Endothelial cell of umbilical vein (primary cell): ENCODE results near the gene ZMIZ1. TPM values are rescaled to one million over a fixed set of nuclear protein-coding genes. Genes with fewer than 3 reads are reported as not detected.

Experiments
- BruUV-seq: library from RNA; stranded (reverse); fragments of 400-500 nt; replicated peaks from 2 replicates; lab custom pipeline; 2021; lab: Mats Ljungman, UMichigan
- CTCF ChIA-PET: fragments of 300-600, 350-600 bp; sonication (Branson Sonifier 250); formaldehyde crosslinking; loops from one replicate; lab custom pipeline; 2021; ENCODE audit warnings: antibody characterized with exemption, inconsistent platforms; lab: Charles Lee
- POLR2A ChIA-PET: fragments of 300-600, 350-600 bp; sonication (Branson Sonifier 250); formaldehyde crosslinking; loops from one replicate; lab custom pipeline; 2021; ENCODE audit warnings: antibody characterized with exemption, inconsistent platforms; lab: Charles Lee
- DNase-seq: peaks from one replicate; pipeline ENCODE4 v3.0.0-alpha.2; 2011; ENCODE audit warnings: low read depth, low spot score
- FAIRE-seq: peaks from 2 replicates; lab custom pipeline; 2011; peaks lifted over from hg19 to GRCh38; lab: Jason Lieb, UNC
- H2AFZ ChIP-seq: 2 replicates; pipeline ENCODE4 v1.6.0; 2012; ENCODE audit warnings: low read depth, low read length, control low read depth, inconsistent platforms
- H3K27ac ChIP-seq: 2 replicates; pipeline ENCODE4 v1.5.1; 2011; ENCODE audit warnings: low read depth, mild to moderate bottlenecking, control low read depth, low read length, moderate library complexity; ENCODE audit not compliant: insufficient read depth
- H3K27me3 ChIP-seq, 2 experiments: 2 replicates each; pipeline versions ENCODE4 v1.6.0 to v1.6.1; 2011; ENCODE audit warnings: low read length in 2 of 2, mixed read lengths in 1 of 2; ENCODE audit not compliant: control insufficient read depth in 2 of 2, insufficient read depth in 2 of 2
- H3K36me3 ChIP-seq, 2 experiments: 2 replicates in 1 of 2; 3 replicates in 1 of 2; pipeline ENCODE4 v1.5.1; 2011; ENCODE audit warnings: low read length in 2 of 2, mild to moderate bottlenecking in 1 of 2, moderate library complexity in 1 of 2; ENCODE audit not compliant: control insufficient read depth in 2 of 2, insufficient read depth in 2 of 2; ENCODE audit errors: extremely low read depth in 1 of 2
- H3K4me1 ChIP-seq: 3 replicates; pipeline ENCODE4 v1.5.1; 2011; ENCODE audit warnings: mild to moderate bottlenecking, low read length; ENCODE audit not compliant: control insufficient read depth, insufficient read depth; ENCODE audit errors: extremely low read depth
- H3K4me2 ChIP-seq: 2 replicates; pipeline ENCODE4 v1.6.1; 2011; ENCODE audit warnings: low read length, control low read depth, mixed read lengths; ENCODE audit not compliant: insufficient read depth
- H3K4me3 ChIP-seq, 3 experiments: fragments of 200-600 bp in 1 of 3; sonication (generic), shearing (Covaris generic) in 1 of 3; replicated peaks in 1 of 3; 2 replicates each; pipeline ENCODE4 v1.5.1; 2011 to 2016; ENCODE audit warnings: control low read depth in 3 of 3, low read length in 3 of 3, mild to moderate bottlenecking in 2 of 3, inconsistent platforms in 1 of 3, low read depth in 1 of 3, moderate library complexity in 1 of 3; ENCODE audit not compliant: insufficient read depth in 1 of 3
- H3K79me2 ChIP-seq: 2 replicates; pipeline ENCODE4 v1.6.0; 2012; ENCODE audit warnings: low read length, inconsistent platforms; ENCODE audit not compliant: control insufficient read depth, insufficient read depth
- H3K9ac ChIP-seq: replicated peaks from 2 replicates; pipeline ENCODE3; 2011; ENCODE audit warnings: low read length, control low read depth; ENCODE audit not compliant: insufficient read depth; ENCODE audit errors: extremely low read depth
- H3K9me1 ChIP-seq: replicated peaks from 3 replicates; pipeline ENCODE4 v1.6.0; 2011; ENCODE audit warnings: mild to moderate bottlenecking, low read length; ENCODE audit not compliant: control insufficient read depth, insufficient read depth; ENCODE audit errors: extremely low read depth
- H3K9me3 ChIP-seq: replicated peaks from 2 replicates; pipeline ENCODE4 v1.5.1; 2012; ENCODE audit warnings: low read length, inconsistent platforms; ENCODE audit not compliant: control insufficient read depth, insufficient read depth
- H4K20me1 ChIP-seq: replicated peaks from 2 replicates; pipeline ENCODE3; 2011; ENCODE audit warnings: mild to moderate bottlenecking, low read length; ENCODE audit not compliant: control insufficient read depth, insufficient read depth; ENCODE audit errors: extremely low read depth
- EZH2 ChIP-seq: IDR thresholded peaks from 2 replicates; pipeline ENCODE4 v1.6.1; 2012; ENCODE audit warnings: borderline replicate concordance, low read depth, mild to moderate bottlenecking, moderate library complexity, low read length, inconsistent platforms; ENCODE audit not compliant: severe bottlenecking
- FOS ChIP-seq: IDR thresholded peaks from 2 replicates; pipeline ENCODE4 v1.6.1; 2011; ENCODE audit warnings: mild to moderate bottlenecking, low read length, moderate library complexity, borderline replicate concordance; ENCODE audit not compliant: insufficient read depth
- GATA2 ChIP-seq: IDR thresholded peaks from 2 replicates; pipeline ENCODE4 v1.7.0; 2011; ENCODE audit warnings: low read depth, mild to moderate bottlenecking, moderate library complexity, mixed read lengths, low read length; ENCODE audit not compliant: insufficient read length, insufficient read depth
- JUN ChIP-seq: IDR thresholded peaks from 2 replicates; pipeline ENCODE4 v1.6.1; 2011; ENCODE audit warnings: borderline replicate concordance, low read depth; ENCODE audit not compliant: insufficient read length, insufficient read depth
- MAX ChIP-seq: IDR thresholded peaks from 2 replicates; pipeline ENCODE4 v1.6.1; 2011; ENCODE audit not compliant: insufficient read depth, insufficient read length
- MYC ChIP-seq: IDR thresholded peaks from one replicate; pipeline ENCODE4 v1.6.1; 2011; ENCODE audit warnings: mild to moderate bottlenecking, low read depth, low read length
- POLR2A ChIP-seq: IDR thresholded peaks from 2 replicates; pipeline ENCODE4 v1.6.1; 2012; ENCODE audit warnings: low read depth, mild to moderate bottlenecking, control low read depth, low read length
- POLR2AphosphoS5 ChIP-seq: IDR thresholded peaks from 2 replicates; pipeline ENCODE4 v1.6.1; 2012; ENCODE audit warnings: low read depth, mild to moderate bottlenecking, control low read depth, low read length, moderate library complexity; ENCODE audit not compliant: insufficient read depth
- dilution Hi-C: fragments of 300-500 bp; cut with MboI; formaldehyde crosslinking; loops from one replicate; pipeline ENCODE4 v1.15.0; 2019; ENCODE audit warnings: low sequenced_read_pairs; ENCODE audit not compliant: extremely low pct_ligation_motif_present
- intact Hi-C: fragments of 100-400 bp; cut with micrococcal nuclease; formaldehyde crosslinking; loops from one replicate; pipeline ENCODE4 v1.10.0; 2022
- polyA plus RNA-seq, 4 experiments: library from polyadenylated mRNA; depleted of rRNA in 3 of 4; stranded (reverse) in 3 of 4; unstranded in 1 of 4; fragments of >200 nt; gene quantifications; 2 replicates each; pipeline versions ENCODE4 v1.2.1 to v1.2.3, GENCODE V29; 2011 to 2012; ENCODE audit warnings: missing spikeins in 1 of 4
- total RNA-seq: library from RNA; stranded (reverse); gene quantifications from 2 replicates; pipeline ENCODE4 v1.2.3, GENCODE V29; 2021
- TF ChIP-seq, protein P1 (sequence below), 2 donors: IDR thresholded peaks; 1 replicate in 1 of 2; 2 replicates in 1 of 2; pipeline ENCODE4 v1.5.1; 2011; ENCODE audit warnings: low read length in 2 of 2, mild to moderate bottlenecking in 2 of 2, moderate library complexity in 2 of 2, control low read depth in 1 of 2, inconsistent platforms in 1 of 2, low read depth in 1 of 2; ENCODE audit not compliant: insufficient read depth in 1 of 2; ENCODE audit errors: extremely low read depth in 1 of 2

Gene ZMIZ1
- total and polyA plus RNA-seq, 2 donors (not counting 3 experiments of a cell fraction or from before 2014, with no cell fraction given): 12.5 to 46.7 TPM

- no peaks in the 10 kb centered on the region for H3K27me3 ChIP-seq
- no peak for TF ChIP-seq MYC
- no TSS peak for BruUV-seq
- POLR2A ChIA-PET: no interaction called here
- H4K20me1 ChIP-seq: no peaks in the 10 kb centered on the region
- peak overlapping the region; percentile 54 for H3K9ac ChIP-seq
- CTCF ChIA-PET: no interaction called here
- no peaks in the 10 kb centered on the region for H3K36me3 ChIP-seq
- H3K27ac ChIP-seq: peak overlapping the region; percentile 1
- FAIRE-seq: peak; percentile 4
- intact Hi-C loops: loop anchor here (5.0 kb wide), 2 partner anchors 87 to 1207 kb away; no protein-coding TSS in a partner anchor
- H3K4me3 ChIP-seq: peak overlapping the region in 2 of 3 experiments; percentile 24 to 44
- dilution Hi-C loops: no loop called here
- H3K4me2 ChIP-seq: peak overlapping the region; percentile 50
- H2AFZ ChIP-seq: no peak overlapping the region
- peaks cover 52% of the 10 kb centered on the region for H3K4me1 ChIP-seq
- no peaks in the 10 kb centered on the region for H3K9me1 ChIP-seq
- H3K9me3 ChIP-seq: no peaks in the 10 kb centered on the region
- peaks cover 54% of the 10 kb centered on the region for H3K79me2 ChIP-seq
- DNase-seq: peak; percentile 32
These were observed 175.3 kb downstream of the ZMIZ1 start for GRCh38 chr10:79244068-79244442.

GRCh38 chr10:79244841-79245504 is 176.2 kb downstream of the ZMIZ1 start:
- DNase-seq (no peak), FAIRE-seq (peak; percentile 28)
- Histone ChIP-seq H4K20me1 (no peaks in the 10 kb centered on the region), H3K4me3 (no peak overlapping the region), H3K27ac (no peak overlapping the region), H3K4me1 (peaks cover 52% of the 10 kb centered on the region), H3K9ac (no peak overlapping the region), H3K79me2 (peaks cover 64% of the 10 kb centered on the region), H3K4me2 (no peak overlapping the region), H3K27me3 (no peaks in the 10 kb centered on the region), H2AFZ (no peak overlapping the region), H3K9me1 (no peaks in the 10 kb centered on the region), H3K9me3 (no peaks in the 10 kb centered on the region), H3K36me3 (no peaks in the 10 kb centered on the region)
- intact Hi-C loops: loop anchor here (5.0 kb wide), 3 partner anchors 88 to 1208 kb away; partner anchors contain the start of gene PPIF
- ChIA-PET POLR2A (no interaction called here), CTCF (interaction anchor here (1.5 kb wide), 1 partner anchor 9 kb away, joined by 3 read pairs; no protein-coding TSS in a partner anchor)
- dilution Hi-C loops: no loop called here
- TF ChIP-seq MAX: no peak
- TF ChIP-seq MYC: no peak
- no peak for TF ChIP-seq POLR2A
- no peak for TF ChIP-seq GATA2
- TF ChIP-seq, protein P1, sequence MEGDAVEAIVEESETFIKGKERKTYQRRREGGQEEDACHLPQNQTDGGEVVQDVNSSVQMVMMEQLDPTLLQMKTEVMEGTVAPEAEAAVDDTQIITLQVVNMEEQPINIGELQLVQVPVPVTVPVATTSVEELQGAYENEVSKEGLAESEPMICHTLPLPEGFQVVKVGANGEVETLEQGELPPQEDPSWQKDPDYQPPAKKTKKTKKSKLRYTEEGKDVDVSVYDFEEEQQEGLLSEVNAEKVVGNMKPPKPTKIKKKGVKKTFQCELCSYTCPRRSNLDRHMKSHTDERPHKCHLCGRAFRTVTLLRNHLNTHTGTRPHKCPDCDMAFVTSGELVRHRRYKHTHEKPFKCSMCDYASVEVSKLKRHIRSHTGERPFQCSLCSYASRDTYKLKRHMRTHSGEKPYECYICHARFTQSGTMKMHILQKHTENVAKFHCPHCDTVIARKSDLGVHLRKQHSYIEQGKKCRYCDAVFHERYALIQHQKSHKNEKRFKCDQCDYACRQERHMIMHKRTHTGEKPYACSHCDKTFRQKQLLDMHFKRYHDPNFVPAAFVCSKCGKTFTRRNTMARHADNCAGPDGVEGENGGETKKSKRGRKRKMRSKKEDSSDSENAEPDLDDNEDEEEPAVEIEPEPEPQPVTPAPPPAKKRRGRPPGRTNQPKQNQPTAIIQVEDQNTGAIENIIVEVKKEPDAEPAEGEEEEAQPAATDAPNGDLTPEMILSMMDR (IDR thresholded peaks at IDR 0.05; ENCODE audit: extremely low read depth in 1 of 2, insufficient read depth in 1 of 2, low read depth in 1 of 2, low read length in 2 of 2): no peak
- TF ChIP-seq FOS: no peak
- no peak for TF ChIP-seq POLR2AphosphoS5
- TF ChIP-seq JUN: no peak
- TF ChIP-seq EZH2: no peak
- BruUV-seq: no TSS peak
